Nephron (organoid): ENCODE measurements around the gene PIK3C2G.
A peak's percentile ranks its signal among the peaks of the same experiment; 100 is the strongest.

ENCODE experiments used
- H3K27ac Mint-ChIP-seq, 3 experiments: 2 replicates each; pipeline ENCODE4 v1.8.0; 2020; ENCODE audit warnings: mixed read lengths in 3 of 3, mild to moderate bottlenecking in 2 of 3, moderate library complexity in 1 of 3
- H3K27me3 Mint-ChIP-seq: 2 replicates; pipeline ENCODE4 v1.8.0; 2021; ENCODE audit warnings: low read depth, mild to moderate bottlenecking, moderate library complexity, mixed read lengths
- H3K36me3 Mint-ChIP-seq: 2 replicates; pipeline ENCODE4 v1.8.0; 2020; ENCODE audit warnings: low read depth, mixed read lengths
- H3K4me1 Mint-ChIP-seq: 2 replicates; pipeline ENCODE4 v1.8.0; 2020; ENCODE audit warnings: mixed read lengths
- H3K4me3 Mint-ChIP-seq, 3 experiments: 2 replicates each; pipeline ENCODE4 v1.8.0; 2020; ENCODE audit warnings: mild to moderate bottlenecking in 3 of 3, mixed read lengths in 3 of 3, moderate library complexity in 2 of 3
- H3K9me3 Mint-ChIP-seq: 2 replicates; pipeline ENCODE4 v1.8.0; 2020; ENCODE audit warnings: mixed read lengths
- CTCF ChIP-seq, 3 experiments: fragments of 200-600 bp; sonication (generic); IDR thresholded peaks; one replicate each; pipeline ENCODE4 v1.5.0; 2021; ENCODE audit warnings: antibody characterized with exemption in 3 of 3; ENCODE audit not compliant: unreplicated experiment in 3 of 3

PIK3C2G gene

GRCh38 chr12:18482601-18483120 is 221.3 kb downstream of the PIK3C2G start:
- H3K36me3 Mint-ChIP-seq, result no peaks in the 10 kb centered on the region
- H3K27me3 Mint-ChIP-seq, result no peaks in the 10 kb centered on the region
- H3K9me3 Mint-ChIP-seq, result no peaks in the 10 kb centered on the region
- peak overlapping the region in 1 of 3 experiments; percentile 50 for H3K27ac Mint-ChIP-seq
- H3K4me1 Mint-ChIP-seq, result peaks cover 15% of the 10 kb centered on the region
- no peak overlapping the region for H3K4me3 Mint-ChIP-seq
- no peak for TF ChIP-seq CTCF (IDR thresholded peaks at IDR 0.05; ENCODE audit: unreplicated experiment in 3 of 3)

DNA sequence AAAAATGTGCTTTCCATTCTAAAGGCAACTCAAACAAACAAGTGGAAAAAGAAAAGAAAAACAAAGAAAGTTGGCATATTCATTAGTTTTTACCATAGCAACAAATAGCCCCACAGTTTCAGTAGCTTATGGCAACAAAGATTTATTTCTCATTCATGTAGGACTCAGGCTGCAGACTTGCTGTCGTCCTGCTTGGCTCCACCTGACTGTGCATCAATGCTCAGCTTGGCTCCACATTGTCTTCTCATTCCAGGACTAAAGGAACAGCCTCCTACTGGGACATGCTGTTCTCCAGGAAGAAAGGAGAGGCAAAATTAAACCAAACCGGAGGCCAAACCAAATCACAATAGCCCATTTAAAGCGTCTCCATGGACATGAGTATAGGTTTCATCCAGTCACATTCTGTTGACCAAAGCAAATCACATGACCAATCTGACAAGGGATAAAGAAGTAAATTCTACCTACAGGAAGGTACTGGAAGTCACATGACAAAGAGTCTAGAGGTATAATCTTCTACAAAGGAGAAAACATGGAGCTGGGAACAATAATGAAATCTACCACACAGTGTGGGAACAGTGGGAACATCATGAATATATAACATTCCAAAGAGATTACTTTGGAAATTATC is 222.5 kb downstream of the PIK3C2G start:
- Mint-ChIP-seq H3K4me1 (peaks cover 20% of the 10 kb centered on the region), H3K9me3 (no peaks in the 10 kb centered on the region), H3K27ac (peak overlapping the region in 1 of 3 experiments; percentile 15), H3K36me3 (no peaks in the 10 kb centered on the region), H3K27me3 (no peaks in the 10 kb centered on the region), H3K4me3 (no peak overlapping the region)
- TF ChIP-seq CTCF (IDR thresholded peaks at IDR 0.05; ENCODE audit: unreplicated experiment in 3 of 3), result no peak

DNA sequence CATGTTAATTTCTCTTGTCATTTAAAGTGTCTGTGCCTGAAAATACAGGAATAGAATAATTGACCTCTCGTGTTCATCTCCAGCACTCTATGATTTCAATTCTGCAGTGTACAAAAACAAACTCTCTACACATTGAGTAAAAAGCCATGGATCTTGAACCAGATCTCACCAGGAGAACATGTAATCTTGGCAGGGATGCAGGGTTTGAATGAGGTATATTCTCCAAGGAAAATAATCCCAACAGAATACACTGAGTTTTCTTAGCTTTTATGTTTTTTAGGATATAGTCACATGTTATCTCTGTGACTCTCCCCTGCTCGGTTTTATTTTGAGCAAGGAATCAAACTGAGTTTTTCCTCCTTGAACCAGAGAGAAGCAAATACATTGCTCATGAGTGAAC is 224.7 kb downstream of the PIK3C2G start:
- Mint-ChIP-seq H3K4me1 (peaks cover 20% of the 10 kb centered on the region), H3K4me3 (no peak overlapping the region), H3K27ac (peak overlapping the region; percentile 42 to 70 (median 47)), H3K36me3 (no peaks in the 10 kb centered on the region), H3K9me3 (no peaks in the 10 kb centered on the region), H3K27me3 (no peaks in the 10 kb centered on the region)
- TF ChIP-seq CTCF (IDR thresholded peaks at IDR 0.05; ENCODE audit: unreplicated experiment in 3 of 3), result no peak

DNA sequence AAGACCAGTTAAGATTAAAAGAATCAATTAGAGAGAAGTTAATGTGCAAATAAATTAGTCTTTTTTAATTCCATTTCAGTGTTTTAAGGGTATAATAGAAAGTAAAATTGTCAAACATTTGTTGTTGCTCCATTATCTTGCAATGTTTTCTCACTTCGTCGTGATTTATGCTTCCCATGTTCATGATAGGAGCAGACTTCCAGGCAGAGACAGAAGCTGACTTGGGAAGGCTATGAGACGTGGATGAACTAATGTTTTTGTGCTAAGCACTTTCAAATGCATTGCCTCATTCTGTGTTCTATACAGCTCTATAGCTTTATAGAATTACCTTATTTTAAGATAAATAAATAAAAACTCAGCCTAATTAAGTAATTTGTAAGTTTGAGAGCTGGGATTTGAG is 226.2 kb downstream of the PIK3C2G start:
- H3K4me1 Mint-ChIP-seq, result peaks cover 28% of the 10 kb centered on the region
- no peak for TF ChIP-seq CTCF (IDR thresholded peaks at IDR 0.05; ENCODE audit: unreplicated experiment in 3 of 3)
- H3K36me3 Mint-ChIP-seq, result no peaks in the 10 kb centered on the region
- H3K27me3 Mint-ChIP-seq, result no peaks in the 10 kb centered on the region
- no peak overlapping the region for H3K4me3 Mint-ChIP-seq
- H3K9me3 Mint-ChIP-seq, result no peaks in the 10 kb centered on the region
- peak overlapping the region in 2 of 3 experiments; percentile 37 to 40 for H3K27ac Mint-ChIP-seq

- no peaks in the 10 kb centered on the region for H3K27me3 Mint-ChIP-seq
- no peaks in the 10 kb centered on the region for H3K36me3 Mint-ChIP-seq
- peaks cover 34% of the 10 kb centered on the region for H3K4me1 Mint-ChIP-seq
- no peak for TF ChIP-seq CTCF (IDR thresholded peaks at IDR 0.05; ENCODE audit: unreplicated experiment in 3 of 3)
- H3K9me3 Mint-ChIP-seq, result no peaks in the 10 kb centered on the region
- peak overlapping the region in 2 of 3 experiments; percentile 92 to 96 for H3K27ac Mint-ChIP-seq
- no peak overlapping the region for H3K4me3 Mint-ChIP-seq
Observed at GRCh38 chr12:18492372-18493025, 231.2 kb downstream of the PIK3C2G start.
